HUDEP-2 (cell line): ENCODE measurements around the gene FOXP4.
A peak's percentile ranks its signal among the peaks of the same experiment; 100 is the strongest.

Experiments used
- DNase-seq, 76 experiments: peaks; one replicate each; lab custom pipeline; 2025; ENCODE audit not compliant: unreplicated experiment in 76 of 76; lab: John Stamatoyannopoulos, UW

The FOXP4 gene

DNA sequence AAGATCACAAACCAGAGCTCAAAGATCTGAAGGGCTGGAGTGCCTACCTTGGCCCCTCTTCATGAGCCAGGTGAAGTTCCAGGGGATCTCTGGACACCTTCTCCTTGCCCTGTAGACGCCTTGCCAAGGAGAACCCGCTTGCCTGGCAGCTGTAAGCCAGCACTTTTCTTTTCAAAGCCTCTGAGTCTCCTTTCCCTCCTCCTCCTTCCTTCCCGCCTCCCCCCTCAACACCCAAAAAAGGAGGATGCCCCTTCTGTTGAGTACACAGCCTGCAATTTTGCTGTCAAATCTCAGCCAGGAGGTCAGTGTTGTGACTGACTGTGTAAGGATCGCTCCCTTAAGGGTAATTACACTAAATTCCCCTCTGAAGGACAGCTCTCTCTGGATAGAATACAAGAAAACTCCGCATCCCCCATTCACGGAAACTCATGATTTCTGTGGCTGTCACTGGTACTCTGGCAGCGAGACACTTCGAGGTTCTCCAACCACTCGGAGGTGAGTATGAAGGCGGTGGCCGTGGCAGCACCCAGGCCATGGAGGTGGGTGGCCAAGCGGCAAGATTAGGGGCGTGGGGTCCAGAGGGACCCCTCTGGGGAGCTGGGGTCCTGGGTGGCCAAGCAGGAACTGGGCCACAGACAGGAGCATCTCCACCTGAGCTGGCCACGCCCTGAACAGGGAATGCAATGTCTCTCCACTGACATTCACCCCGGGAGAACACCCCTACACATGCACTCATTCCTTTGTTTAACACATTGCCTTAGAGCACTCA lies 23.2 kb upstream of the FOXP4 start:
- DNase-seq: no peak

DNA sequence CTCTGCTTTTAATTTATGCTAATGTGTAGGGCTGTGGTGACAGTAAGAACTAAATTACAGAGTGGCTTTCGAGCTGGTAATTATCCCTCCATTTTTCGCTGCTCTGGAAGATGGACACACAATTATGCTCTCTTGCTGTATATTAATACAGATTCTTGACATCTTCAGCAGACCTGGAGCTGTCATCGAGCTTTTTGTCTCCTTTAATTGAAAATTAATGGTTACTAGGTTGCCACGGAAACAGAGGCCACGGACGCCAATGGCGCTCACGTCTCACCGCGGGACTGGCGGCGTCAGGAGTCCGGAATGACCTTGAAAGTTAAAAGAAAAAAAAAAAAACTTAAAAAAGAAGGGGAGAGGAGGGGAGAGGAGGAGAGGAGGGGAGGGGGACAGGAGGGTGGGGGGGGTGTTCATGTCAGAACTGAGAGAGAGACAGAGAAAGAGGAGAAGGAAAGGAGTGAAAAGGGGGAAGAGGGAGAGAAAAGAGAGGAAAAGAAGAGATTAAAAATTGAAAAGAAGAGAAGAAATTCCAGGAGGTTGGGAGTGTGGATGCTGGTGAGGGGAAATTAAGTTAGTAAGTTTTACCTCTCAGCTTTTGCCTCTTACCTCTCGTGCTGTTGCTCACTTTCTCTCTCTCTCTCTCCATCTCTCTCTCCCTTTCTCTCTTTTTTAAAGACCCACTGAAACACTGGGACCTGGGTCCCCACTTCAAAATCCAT lies 22.1 kb upstream of the FOXP4 start:
- DNase-seq: no peak

DNA sequence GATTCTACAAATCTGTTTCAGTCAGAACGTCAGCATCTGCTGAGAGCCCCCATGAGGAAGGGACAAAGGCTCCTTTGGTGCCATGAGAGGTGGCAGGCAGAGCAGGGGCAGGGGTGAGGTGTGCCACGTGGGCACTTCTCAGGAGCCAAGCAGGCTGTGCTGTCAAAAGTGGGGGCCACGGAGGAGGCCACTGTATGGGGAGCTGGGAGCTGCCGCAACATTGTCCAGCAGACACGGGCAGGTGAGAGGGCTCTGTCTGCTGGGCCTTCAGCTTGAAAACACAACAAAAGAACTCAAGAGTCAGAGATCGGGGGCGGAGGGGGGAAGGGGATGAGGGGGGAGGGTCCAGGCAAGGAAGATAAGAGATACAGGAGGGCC lies 21.6 kb upstream of the FOXP4 start:
- no peak for DNase-seq

DNA sequence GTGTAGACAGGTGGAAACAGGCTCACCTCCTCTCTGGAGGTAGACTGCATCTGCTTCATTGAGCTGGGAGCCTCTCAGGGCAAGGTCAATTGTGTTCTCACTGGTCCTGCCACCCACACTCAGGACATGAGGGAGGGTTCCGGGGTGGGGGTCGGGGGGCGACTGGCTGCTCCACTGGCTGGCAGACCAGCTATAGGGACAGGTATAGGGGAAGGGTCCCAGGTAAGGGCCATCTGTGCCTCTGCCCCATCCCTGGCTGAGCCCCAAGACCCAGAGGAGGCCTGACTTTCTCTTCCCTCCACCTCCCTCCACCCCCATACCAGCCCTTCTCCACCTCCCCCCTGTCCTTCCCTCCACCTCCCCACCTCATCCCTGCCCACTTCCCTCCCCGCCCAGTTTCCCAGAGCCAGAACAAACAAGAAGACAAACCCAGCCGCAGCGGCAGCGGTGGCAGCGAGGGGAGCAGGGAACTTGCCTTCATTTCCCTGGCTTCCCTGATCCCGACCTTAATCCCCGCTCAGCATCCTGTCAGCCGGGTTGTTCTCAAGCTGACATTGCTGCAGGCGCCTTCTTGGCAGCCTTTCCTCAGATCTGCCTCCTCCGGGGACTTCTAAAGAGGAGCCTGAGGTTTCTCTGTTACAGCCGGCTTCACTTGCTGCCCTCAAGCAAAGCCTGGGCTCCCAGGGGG lies 18.3 kb upstream of the FOXP4 start:
- no peak for DNase-seq

DNA sequence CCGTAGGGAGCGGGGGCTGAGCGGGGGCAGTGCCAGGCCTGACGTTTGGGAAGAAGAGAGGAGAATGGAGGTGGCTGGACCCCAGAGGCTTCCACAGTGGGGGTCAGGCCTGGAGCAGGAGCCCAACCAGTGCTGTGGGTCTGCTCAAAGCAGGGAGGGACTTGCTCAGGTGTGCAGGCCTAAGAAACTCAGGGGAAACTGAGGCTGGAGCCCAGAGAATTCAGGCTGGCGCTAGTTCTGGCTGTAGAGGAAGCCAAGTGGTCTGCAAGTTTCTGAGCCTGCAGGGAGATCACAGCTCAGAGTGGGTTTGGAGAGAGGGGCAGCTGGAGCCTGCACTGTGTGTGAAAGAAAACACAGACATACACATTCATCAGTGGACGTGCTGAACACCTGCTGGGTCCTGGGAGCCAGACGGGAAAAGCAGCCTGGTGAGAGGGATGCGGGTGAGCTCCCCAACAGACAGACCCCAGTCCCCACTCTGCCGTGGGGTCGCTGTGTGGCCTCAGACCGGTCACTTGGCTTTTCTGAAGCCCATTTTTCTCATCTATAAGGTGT lies 17.7 kb upstream of the FOXP4 start:
- no peak for DNase-seq

DNA sequence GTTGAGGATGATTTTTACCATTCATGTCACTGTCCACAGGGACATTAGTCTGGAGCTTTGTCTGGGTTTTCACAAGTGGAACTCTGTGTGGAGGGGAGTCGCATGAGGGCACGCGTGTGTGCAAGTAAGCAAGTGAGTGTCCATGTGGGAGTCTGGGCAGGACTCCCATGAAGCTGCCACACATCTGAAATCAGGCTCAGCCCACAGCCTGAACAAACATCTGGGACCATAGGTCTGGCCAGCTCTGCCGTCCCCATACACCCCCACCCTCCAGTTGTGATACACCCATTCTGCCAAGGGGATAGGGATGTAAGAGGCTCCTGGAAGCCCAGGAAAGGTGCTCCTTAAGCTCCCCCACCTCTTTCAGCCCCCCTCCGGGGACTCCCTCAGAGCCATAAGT lies 17.1 kb upstream of the FOXP4 start:
- DNase-seq: no peak

DNA sequence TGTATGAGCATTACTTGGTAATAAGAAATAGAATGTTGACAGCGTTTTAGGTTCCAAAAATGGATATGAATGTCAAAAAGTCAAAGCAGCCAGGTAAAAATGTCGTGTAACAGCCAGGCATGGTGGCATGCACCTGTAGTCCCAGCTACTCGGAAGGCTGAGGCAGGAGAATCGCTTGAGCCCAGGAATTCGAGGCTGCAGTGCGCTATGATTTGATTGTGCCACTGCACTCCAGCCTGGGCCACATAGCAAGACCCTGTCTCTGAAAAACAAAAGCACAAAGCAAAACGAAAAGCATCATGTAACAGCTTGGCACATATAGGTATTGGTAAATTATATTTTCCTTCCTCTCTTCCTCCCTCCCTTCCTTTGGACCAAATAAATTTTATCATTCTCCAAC lies 16.2 kb upstream of the FOXP4 start:
- no peak for DNase-seq

DNA sequence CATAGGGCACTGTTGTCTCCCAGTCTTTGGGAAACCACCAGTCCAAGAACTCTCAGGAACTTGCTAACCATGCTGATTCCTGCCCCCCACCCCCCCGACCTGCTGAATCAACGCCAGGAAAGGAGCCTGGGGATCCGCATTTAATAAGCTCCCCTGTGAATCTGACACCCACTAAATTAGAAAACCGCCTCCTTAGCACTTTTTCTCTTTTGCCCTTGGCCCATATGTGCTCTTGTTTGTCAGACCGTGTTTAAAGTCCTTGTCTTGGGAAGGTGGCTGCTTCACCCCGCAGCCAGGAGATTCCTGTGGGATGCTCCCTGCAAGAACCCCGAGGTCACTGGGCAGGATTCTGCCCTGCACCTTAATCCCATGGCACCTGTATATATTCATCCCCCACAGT lies 15.7 kb upstream of the FOXP4 start:
- no peak for DNase-seq

DNA sequence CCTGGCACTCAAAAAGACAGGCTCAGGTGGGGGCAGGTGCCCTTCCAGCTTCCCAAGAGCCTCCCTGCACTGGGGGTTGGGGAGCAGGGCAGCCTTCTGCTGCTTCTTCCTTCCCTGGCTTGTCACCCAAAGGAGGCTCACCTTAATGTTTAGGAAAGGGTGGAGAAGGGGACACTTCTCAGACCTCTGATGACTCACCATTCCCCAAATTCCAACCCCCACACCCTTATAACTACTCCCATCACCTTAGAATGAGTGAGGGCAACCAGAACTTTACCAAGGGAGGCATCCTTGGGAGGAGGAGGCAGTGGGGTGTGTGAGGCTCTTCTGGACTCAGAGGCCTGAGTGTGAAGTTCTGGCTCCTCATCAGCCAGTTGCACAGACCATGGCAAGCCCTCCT lies 15.2 kb upstream of the FOXP4 start:
- no peak for DNase-seq

DNA sequence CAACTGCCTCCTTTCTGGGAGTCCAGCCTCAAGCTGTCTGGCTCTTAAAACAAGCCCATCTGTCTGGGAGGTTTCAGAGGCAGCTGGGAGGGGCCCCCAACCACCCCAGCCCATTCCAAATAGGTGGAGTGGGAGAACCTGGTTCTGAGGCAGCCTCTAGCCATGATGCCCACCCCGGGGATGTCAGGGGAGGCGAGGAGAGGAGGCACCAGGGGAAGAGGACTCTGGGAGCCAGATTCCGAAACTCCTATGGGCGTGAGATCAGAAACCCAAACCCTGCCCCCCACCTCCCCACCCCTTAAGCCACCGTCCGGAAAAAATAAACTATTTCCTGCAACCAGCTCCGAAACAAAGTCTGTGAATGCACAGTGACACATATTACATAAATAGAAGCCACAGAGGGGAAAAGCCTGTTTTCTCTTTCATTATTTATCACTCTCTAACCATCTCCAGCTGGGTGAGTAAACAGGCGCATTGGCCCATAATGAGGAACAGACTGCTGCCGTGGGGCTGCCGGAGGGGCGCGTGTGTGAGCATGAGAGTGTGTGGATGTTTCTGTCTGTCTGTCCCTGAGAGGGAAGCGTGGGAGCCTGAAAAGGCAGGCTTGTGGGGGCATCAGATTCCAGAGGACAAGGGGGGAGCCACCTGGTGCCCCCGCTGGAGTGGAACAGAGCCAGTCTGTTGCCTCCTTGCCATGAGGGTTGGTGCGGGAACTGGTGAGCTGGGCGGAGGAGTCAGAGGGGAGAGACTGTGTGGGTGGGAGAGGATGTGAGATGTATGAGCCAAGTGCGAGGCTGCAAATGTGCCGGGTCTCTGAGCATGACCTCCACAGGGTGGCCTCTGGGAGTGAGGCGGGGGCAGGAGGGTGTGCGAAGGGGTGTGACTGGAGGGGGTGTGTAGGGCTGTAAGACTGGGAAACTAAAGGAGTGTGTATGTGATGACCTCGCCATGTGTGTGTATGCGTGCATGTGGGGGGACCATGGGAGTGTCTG lies 14.3 kb upstream of the FOXP4 start:
- no peak for DNase-seq

DNA sequence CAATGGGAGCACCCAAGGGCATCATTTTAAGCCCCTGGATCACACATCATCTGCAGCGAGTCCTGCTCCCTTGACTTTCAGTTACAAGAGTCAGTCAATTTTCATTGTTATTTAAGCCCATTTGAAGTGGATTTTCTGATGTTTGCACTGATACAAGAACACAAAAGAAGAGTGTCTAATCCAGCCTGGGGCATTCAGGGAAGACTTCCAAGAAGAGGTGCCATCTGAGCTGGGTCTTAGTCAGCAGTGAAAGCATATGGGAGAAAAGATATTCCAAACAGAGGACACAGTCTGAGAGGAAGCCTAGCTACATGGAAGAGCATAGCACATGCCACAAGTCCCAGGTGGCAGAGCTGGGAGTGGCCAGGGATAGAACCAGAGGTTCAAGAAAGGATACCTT lies 10.4 kb upstream of the FOXP4 start:
- no peak for DNase-seq

DNA sequence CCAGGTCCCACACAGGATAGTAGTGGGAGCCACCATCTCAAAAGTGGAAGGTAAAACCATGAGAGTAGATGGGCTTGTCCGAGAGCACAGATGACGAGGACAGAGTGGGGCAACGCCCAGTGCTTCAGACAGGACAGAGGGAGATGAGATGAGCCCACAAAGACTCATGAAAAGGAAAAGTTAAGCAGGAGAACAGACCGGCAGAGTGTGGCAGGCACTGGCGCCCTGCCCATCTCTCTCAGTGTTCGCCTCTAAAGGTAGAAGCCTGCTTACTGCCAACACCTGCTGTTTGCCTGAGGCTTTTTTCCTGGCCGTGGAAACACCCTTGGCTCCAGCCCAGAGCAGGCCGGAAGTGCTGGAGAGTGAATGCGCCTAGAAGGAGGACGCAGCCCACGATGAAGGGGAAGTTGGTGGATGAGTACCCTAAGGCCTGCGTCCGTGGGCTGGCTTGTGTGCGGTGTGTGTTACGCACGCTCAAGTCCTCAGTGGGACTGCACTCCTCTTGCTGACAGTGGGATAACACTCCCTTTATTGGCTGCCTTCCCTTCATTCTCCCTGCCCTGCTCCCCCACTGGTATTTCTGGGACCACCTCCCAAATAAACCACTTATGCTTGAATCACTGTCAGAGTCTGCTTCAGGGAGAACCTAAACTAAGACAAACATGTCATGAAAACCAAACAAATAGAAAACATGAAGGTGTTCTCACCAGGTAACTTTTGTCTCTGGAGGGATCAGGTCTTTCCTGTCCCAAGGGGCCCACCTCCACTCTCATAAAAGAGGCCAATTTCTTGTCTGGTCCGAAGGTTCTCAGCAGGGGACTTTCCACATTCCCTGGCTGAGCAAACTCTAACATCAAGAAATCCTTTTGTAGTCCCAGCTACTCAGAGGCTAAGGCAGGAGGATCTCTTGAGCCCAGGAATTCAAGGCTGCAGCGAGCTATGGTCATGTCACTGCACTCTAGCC lies 9.1 kb upstream of the FOXP4 start:
- DNase-seq: peak in 35 of 76 experiments; percentile 6 to 64 (median 34)

DNA sequence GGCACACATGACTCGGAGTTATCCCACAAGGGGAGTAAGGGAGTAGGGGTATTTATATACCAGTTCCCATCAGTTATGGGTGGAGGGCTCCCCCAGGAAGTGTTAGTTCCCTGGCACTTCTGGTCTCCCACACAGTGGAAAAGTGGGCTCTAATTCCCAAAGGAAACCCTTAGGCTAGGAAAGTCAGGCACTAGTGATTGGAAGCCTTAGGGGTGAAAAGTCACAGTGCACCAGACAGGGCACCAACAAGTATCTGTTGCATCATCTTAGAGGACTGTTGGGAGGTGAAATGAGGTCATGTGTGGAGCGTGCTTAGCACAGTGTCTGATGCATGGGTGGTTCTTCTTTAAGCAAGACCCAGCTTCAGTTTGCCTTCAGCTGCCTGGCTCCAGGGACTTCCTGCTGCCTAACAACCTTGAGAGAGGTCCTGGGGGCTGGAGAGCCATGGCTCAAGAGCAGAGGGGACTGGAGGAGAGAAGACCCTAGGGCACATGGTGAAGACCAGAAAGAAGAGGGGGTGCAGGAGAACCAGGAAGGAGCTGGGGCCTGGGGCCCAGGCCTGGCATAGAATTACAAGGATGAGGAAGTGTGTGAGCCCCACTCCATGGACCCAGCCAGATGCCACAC lies 7.5 kb upstream of the FOXP4 start:
- peak in 29 of 76 experiments; percentile 9 to 62 (median 30) for DNase-seq

DNA sequence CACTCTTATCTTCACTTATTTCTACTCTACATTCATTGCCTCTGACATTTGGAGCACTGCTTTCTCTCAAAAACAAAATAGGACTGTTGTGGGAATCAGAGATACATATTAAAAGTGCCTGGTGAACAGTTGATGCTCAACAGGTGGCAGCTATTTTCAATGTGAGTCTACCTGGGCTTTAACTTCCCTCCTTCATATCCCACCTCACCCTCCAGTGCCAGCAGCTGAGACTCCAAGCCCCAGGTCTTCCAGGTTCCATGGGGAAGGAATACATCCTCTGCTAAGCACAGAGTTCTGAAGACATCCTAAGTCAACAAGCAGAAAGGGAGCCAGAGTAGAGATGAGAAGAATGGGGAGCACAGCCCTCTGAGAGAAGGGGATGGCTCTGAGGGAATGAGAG lies 7.0 kb upstream of the FOXP4 start:
- DNase-seq: no peak

DNA sequence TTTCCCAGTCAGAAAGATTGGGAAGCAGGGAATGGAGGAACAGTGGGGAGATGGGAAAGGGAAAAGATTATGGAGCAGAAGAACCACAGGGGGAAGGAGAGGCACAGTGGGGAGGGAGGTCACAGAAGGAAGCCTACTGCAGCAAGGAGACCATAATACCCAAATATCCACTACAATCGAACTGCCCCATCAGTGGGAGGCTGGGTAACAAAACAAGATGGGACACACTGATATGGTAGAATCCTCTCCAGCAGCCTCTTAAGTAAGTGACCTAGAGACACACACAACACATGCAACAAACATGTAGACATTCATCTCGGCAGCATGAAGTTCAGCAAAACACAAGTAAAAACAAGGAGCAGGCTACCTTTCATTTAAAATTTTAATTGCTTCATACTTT lies 4.8 kb upstream of the FOXP4 start:
- DNase-seq: peak in 6 of 76 experiments; percentile 10 to 47 (median 26)

DNA sequence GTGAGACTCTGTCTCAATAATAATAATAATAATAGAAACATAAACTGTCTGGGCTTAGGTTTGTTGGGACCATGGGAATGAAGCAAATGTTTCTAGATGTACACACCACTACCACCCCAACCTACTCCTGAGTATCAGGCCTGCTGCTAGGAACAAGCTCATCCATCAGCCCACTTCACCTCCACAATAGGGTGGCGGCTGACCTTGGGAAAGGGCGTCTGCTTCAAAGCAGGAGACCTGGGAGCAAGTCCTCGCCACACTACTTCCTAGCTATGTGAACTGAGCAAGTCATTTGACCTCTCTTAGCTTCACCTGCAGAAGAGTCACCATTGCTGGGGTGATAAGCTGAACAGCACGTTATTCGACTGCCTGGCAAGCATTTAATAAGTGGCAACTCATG lies 3.1 kb upstream of the FOXP4 start:
- no peak for DNase-seq

DNA sequence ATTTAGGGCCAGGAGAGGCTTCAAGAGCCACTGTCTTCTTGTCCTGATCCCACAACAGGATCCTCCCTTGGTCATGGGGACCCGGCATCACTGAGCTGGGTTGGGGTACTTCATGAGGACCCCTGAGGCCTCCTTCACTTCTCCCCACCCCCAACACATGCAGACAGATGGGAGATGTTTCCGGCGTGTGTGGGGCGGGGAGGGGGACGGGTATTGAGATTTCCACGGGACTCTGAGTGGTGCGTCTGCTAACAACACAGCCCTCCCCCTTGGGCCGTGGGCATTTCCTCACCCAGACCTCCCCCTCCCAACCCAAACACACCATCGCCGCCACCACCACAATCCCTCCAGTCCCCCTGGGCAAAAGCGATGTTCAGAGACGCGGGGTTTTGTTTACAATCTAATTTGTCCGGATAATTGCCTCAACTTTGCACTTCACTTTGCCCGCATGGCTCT lies 906 bp upstream of the FOXP4 start:
- peak in 6 of 76 experiments; percentile 17 to 48 (median 42) for DNase-seq

DNA sequence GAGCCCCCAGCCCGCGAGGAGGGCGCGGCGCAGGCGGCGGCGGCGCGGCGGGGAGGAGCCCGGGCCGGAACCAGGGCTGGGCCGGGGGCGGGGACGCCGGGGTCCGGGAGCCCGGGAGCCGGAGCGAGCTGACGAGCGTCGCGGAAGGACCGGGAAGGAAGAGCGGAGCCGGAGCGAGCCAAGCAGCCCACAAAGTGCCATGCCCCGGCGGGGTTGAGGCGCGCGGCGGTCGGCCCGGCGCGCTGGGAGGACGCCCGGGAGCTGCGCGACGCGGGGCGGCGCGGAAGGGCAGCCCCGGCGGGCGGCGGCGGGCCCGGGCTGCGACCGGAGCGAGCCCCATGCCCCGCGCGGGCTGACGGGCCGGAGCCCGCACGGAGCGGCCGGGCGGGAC lies 289 bp downstream of the FOXP4 start:
- peak in 23 of 76 experiments; percentile 24 to 86 (median 63) for DNase-seq
